GM12891 (cell line): ENCODE measurements around the gene EPYC.

Experiments used
- DNase-seq: peaks from one replicate; pipeline ENCODE4 v3.0.0; 2011; ENCODE audit warnings: low spot score; ENCODE audit not compliant: insufficient read length
- FAIRE-seq: peaks from 2 replicates; lab custom pipeline; 2011; peaks lifted over from hg19 to GRCh38; lab: Jason Lieb, UNC
- PAX5 ChIP-seq: IDR thresholded peaks from 2 replicates; pipeline ENCODE4 v1.6.1; 2011; ENCODE audit warnings: low read length, moderate library complexity, mild to moderate bottlenecking; ENCODE audit not compliant: insufficient read depth, severe bottlenecking
- POLR2A ChIP-seq: IDR thresholded peaks from 2 replicates; pipeline ENCODE4 v1.6.1; 2011; ENCODE audit warnings: low read depth, low read length, control low read depth
- POLR2AphosphoS5 ChIP-seq: IDR thresholded peaks from 2 replicates; pipeline ENCODE4 v1.6.1; 2011; ENCODE audit warnings: low read depth, low read length, control low read depth
- POU2F2 ChIP-seq: IDR thresholded peaks from 2 replicates; pipeline ENCODE4 v1.6.1; 2011; ENCODE audit warnings: low read depth, mild to moderate bottlenecking, control low read depth, low read length, moderate library complexity
- SPI1 ChIP-seq: IDR thresholded peaks from 2 replicates; pipeline ENCODE4 v1.6.1; 2011; ENCODE audit warnings: low read depth, low read length, control low read depth
- TAF1 ChIP-seq: IDR thresholded peaks from 2 replicates; pipeline ENCODE4 v1.6.1; 2011; ENCODE audit warnings: low read depth, low read length, control low read depth

Gene EPYC

GRCh38 chr12:91019455-91019854 lies 14.7 kb upstream of the EPYC start:
- TF ChIP-seq PAX5 (no peak), POU2F2 (no peak), TAF1 (no peak), SPI1 (no peak), POLR2AphosphoS5 (no peak), POLR2A (no peak)
- FAIRE-seq (no peak), DNase-seq (no peak)

- FAIRE-seq: no peak
Measured at GRCh38 chr12:91017511-91018263, 12.9 kb upstream of the EPYC start.

DNA sequence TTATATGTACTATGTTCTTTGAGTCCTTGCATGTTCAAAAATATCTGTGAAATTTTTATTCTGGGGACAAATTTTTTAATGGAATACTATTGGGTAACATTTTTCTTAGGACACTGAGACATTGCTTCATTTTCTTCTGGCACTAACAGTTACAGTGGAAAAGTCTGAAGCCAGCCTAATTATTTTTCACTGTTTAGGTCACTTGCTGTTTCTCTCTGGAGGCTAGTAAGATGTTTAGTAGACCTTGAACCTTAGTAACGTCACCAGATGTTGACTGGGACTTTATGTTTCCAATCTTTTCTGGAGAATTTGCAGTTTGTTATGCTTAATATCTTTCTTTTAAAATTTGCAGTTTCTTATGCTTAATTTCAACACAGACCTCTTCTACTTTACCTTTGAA lies 12.3 kb upstream of the EPYC start:
- DNase-seq (no peak), FAIRE-seq (no peak)
- TF ChIP-seq POLR2AphosphoS5 (no peak), SPI1 (no peak), POLR2A (no peak), POU2F2 (no peak), TAF1 (no peak), PAX5 (no peak)

More at GRCh38 chr12:91017511-91018263, 12.9 kb upstream of the EPYC start:
- no peak for DNase-seq
- TF ChIP-seq POU2F2: no peak
- TF ChIP-seq POLR2A: no peak
- TF ChIP-seq PAX5: no peak
- no peak for TF ChIP-seq POLR2AphosphoS5
- no peak for TF ChIP-seq SPI1
- no peak for TF ChIP-seq TAF1

- TF ChIP-seq PAX5 (peak; percentile 13), POLR2AphosphoS5 (no peak)
- no peak for FAIRE-seq
- no peak for DNase-seq
Measured at GRCh38 chr12:91009319-91009950, 4.7 kb upstream of the EPYC start.

DNA sequence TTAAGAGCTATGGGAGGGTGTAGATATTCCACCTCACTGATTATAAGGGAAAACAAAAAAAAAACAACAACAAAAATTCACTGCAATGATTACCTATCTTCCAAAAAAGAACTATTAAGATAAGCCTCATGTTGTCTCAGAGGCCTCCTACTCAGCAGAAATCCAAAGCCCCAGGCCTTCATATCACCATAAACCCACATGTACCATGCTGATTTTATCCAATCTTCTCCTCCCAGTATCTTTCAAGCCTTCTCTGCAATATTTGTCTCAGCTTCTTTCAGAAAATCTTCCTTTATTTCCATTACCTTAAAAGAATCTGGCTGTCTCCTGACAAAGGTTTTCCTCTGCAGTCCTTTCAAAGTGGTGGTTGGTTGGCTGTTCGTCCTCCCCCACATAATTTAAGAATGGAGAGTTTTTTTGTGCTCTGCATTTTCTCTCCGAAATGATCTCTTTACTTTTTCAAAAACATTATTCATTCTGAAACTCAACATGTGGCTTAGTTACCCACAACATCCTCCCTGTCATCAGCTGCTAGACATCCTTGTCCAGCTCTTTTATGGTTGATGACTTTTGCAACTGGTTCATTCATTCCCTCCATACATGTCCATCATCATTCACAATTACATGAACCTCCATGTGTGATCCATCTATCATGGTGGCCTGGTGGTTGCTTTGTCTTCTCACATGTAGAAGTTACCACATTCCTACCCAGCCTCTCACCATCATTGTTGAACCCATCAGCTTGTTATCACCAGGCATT lies 2.9 kb upstream of the EPYC start:
- DNase-seq: no peak
- TF ChIP-seq PAX5: no peak
- no peak for TF ChIP-seq SPI1
- TF ChIP-seq POLR2AphosphoS5: no peak
- TF ChIP-seq TAF1: no peak
- TF ChIP-seq POLR2A: no peak
- no peak for TF ChIP-seq POU2F2
- peak; percentile 79 for FAIRE-seq

- FAIRE-seq (no peak), DNase-seq (no peak)
- TF ChIP-seq POLR2A: no peak
- no peak for TF ChIP-seq POU2F2
- no peak for TF ChIP-seq POLR2AphosphoS5
- no peak for TF ChIP-seq SPI1
- TF ChIP-seq TAF1: no peak
- TF ChIP-seq PAX5: no peak
Measured at GRCh38 chr12:91003737-91004136, 1.0 kb downstream of the EPYC start.

GRCh38 chr12:91001306-91001705 lies 3.5 kb downstream of the EPYC start:
- FAIRE-seq: no peak
- no peak for DNase-seq
- TF ChIP-seq PAX5 (no peak), POLR2AphosphoS5 (no peak), SPI1 (no peak), TAF1 (no peak), POU2F2 (no peak), POLR2A (no peak)

- DNase-seq (no peak), FAIRE-seq (no peak)
- TF ChIP-seq PAX5 (no peak), SPI1 (no peak), TAF1 (no peak), POU2F2 (no peak), POLR2AphosphoS5 (no peak), POLR2A (no peak)
Measured at GRCh38 chr12:90999966-91000365, 4.8 kb downstream of the EPYC start.

DNA sequence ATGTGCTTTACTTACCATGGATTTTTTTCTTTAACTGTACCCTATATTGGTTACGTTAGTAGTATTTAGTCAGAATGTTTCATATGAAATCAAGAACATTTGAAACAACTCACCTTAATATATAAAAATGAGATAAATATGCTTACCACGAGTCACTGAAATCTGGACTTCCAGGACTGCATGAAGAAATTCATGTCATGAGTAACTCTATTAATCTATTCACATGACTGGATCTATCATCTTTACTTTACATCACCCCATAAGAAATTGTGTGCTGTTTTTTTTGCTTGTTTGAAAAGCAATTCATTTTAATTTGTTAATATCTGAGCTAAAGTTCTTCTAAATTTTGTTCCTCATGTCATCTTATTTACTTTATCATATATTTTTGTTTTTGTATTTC lies 5.2 kb downstream of the EPYC start:
- TF ChIP-seq POU2F2: no peak
- TF ChIP-seq PAX5: no peak
- TF ChIP-seq TAF1: no peak
- TF ChIP-seq POLR2A: no peak
- no peak for TF ChIP-seq POLR2AphosphoS5
- no peak for TF ChIP-seq SPI1
- no peak for FAIRE-seq
- DNase-seq: no peak

DNA sequence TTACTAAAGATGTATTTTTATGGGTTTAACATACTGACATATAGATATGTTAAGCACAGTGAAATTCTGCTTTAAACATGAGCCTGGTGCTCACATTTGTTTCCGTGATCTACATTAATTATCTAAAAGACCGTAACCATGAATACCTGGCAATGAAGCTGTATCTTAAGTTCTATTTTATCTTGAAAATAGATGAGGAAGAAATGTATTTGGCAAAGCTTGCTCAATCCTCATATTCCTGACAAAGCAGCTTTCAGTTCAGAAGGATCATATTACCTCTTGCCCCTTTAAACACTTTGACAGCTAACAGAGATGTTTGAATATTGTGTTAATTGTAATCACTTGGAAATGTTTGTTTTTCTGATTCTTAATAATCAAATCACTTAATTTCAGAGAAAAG lies 9.8 kb downstream of the EPYC start:
- DNase-seq (no peak), FAIRE-seq (no peak)

More for the DNA sequence above, 9.8 kb downstream of the EPYC start:
- TF ChIP-seq POLR2AphosphoS5 (no peak), PAX5 (no peak), POU2F2 (no peak), TAF1 (no peak), POLR2A (no peak), SPI1 (no peak)
